GM19193 (cell line): Measurements from ENCODE around the gene NPAS3.

ENCODE experiments used
- POLR2A ChIP-seq: IDR thresholded peaks from 4 replicates; pipeline ENCODE4 v1.6.1; 2011; ENCODE audit not compliant: insufficient read depth, insufficient read length; ENCODE audit errors: extremely low read depth

The NPAS3 gene

DNA sequence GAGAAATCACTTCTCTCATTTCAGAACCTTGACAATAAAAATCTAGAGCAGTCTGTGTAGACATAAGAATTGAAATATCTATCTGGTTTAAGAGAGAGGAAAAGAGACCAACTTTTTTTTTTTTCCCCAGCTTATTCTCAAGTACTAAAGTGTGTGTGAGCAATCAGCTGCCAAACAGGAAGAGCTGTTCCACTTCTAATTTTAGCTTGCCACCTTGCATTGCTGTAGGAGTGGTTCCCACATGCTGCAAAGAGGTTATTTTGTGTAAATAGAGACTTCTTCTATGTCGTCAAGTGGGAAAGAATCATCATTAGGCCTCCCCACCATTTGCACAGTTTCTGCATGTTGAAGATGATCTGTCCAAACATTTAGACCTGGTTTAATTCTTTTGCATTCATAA, 142.6 kb downstream of the NPAS3 start:
- no peak for TF ChIP-seq POLR2A

- TF ChIP-seq POLR2A = no peak
Observed at GRCh38 chr14:33085799-33086198, 147.1 kb downstream of the NPAS3 start.

GRCh38 chr14:33098016-33098415, 159.3 kb downstream of the NPAS3 start:
- no peak for TF ChIP-seq POLR2A

DNA sequence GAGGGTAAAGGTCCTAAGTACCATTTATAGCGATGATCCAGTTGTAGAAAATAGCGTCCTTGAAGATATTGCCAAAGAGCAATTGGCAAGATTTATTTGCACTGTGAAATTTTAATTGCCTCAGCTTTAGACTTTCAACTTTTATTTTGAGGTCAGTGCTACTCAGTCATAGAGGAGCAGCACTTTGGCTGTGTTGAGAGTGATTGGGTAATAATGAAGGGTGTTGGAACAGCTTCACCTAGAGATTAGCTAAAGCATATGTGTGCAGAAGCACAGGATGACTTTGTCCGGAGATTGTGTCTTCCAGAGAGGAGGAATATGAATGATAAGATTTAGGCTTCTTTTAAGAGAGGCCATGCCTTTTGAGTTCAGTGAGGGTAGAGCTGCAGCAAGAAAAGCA, 164.8 kb downstream of the NPAS3 start:
- TF ChIP-seq POLR2A = no peak

GRCh38 chr14:33103966-33104365, 165.3 kb downstream of the NPAS3 start:
- TF ChIP-seq POLR2A = no peak

DNA sequence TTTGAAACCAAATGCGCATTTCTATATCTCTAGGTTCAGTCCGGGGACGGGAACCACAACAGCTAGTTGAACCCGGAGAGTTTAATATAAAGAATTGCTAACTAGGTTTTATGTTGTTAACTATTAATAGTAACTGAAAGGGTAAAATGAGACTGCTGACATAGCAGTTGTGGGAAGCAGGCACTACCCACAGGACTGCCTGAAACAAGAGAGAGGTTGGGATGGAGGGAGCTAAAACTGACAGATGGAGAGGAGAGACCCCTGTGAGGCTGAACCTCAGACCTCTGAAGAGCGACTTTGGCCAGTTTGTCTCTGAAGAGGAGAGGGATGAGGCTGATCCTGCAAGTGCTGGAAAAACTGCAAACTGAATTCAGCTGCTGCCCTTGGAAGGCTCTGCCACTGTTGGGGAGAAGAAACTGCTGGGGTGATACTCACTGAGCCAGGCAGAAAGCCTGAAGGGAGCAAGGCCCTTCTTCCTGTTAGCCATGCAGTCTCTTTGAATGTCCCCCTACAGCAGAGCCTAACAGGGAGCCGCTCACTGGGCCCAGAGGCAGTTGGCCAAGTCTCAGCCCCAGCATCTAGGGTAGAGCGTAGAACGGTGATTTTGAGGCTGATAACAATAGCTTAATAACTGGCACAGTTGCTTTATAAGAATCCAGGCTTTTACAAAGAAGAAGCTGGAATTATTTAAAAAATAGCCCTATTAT, 172.2 kb downstream of the NPAS3 start:
- TF ChIP-seq POLR2A = no peak

- TF ChIP-seq POLR2A = no peak
Observed at GRCh38 chr14:33114331-33114730, 175.7 kb downstream of the NPAS3 start.

- TF ChIP-seq POLR2A = no peak
Observed at GRCh38 chr14:33118668-33119067, 180.0 kb downstream of the NPAS3 start.

DNA sequence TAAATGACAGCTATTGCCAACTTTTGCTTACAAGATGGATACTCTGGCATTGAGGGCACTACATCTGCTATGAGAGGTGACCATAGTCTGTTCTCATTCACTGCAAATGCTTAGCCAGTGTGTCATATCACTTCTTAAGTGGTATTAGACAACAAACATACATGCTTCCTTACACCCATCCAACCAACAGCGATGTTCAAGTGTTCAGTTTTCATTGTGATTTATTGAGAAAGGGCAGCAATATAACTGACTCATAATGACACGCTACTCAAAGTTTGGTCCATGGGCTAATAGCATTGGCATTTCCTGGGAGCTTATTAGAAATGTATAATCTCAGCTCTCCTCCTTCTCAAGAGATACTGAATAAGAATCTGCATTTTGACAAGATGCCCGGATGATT, 181.7 kb downstream of the NPAS3 start:
- no peak for TF ChIP-seq POLR2A

GRCh38 chr14:33120966-33121365, 182.3 kb downstream of the NPAS3 start:
- no peak for TF ChIP-seq POLR2A

- no peak for TF ChIP-seq POLR2A
Observed at GRCh38 chr14:33123281-33123680, 184.6 kb downstream of the NPAS3 start.

DNA sequence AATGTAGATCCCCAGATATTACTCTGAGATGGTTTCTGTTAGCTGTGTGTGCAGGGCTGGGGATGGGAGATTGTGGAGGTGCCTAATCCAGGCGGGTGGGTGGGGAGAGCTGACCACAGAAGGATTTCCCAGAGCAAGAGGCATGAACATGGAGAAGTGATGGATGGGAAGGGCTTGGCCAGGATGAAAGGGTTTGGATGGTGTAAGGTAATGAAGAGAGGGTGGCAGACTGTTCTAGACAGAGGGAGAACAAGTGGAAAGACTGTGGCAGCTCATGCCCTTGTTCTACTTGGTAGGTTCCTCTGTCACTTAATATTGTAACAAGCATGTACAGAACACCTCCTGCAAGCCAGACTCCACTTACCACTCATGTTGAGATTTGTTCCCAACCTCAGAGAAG, 187.8 kb downstream of the NPAS3 start:
- no peak for TF ChIP-seq POLR2A

- no peak for TF ChIP-seq POLR2A
Observed at GRCh38 chr14:33127531-33127930, 188.9 kb downstream of the NPAS3 start.

GRCh38 chr14:33131801-33132200, 193.1 kb downstream of the NPAS3 start:
- no peak for TF ChIP-seq POLR2A

DNA sequence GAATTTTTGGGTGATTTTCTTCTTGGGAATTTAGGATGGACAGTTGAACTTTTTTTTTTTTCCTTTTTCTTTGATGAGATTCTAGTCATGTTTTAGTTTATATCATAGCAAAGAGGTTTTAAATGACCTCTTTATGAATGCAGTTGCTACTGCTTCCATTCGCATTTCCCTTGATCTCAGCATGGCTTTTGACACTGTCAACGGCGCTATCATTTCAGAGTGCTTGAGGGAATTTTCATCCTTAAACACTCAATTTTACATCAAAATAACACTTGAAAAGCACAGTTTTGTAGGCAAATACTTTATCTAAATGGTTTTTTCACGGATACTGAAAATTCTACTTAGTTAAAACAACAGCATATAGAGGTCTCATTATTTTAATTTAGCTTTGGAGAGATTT, 195.5 kb downstream of the NPAS3 start:
- no peak for TF ChIP-seq POLR2A

DNA sequence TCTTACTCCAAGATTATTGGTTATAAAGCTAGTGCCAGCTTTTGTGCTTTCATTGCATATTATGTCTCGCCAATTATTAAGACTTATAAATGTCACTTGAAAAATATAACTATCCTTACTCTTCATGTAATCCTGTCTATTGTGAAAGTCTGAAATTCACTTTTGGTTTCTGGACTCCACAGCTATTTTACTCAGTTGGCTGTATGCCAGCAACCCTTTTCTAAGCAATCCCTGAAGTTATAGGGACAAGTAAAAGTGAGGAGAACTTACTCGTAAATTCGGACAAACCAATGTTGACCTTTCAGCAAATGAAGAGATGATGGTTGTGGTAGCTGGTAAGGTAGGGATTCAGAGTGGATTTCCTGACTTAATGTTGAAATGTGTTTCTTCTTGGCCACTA, 196.3 kb downstream of the NPAS3 start:
- TF ChIP-seq POLR2A = no peak
